Gastrocnemius medialis (tissue), 4 donors: Measurements from ENCODE around the gene FOXP2.

Source experiments
- POLR2A ChIP-seq, 2 donors: fragments of 450-650 bp; IDR thresholded peaks; one replicate each; pipeline ENCODE4 v1.6.1; 2017; ENCODE audit warnings: antibody characterized with exemption in 2 of 2, mild to moderate bottlenecking in 2 of 2, moderate library complexity in 2 of 2
- TF ChIP-seq, protein P1 (sequence below), 5 experiments: fragments of 450-650 bp in 3 of 5; fragments of 200-600 bp in 2 of 5; sonication (generic) in 2 of 5; IDR thresholded peaks in 4 of 5; conservative IDR thresholded peaks in 1 of 5; 1 replicate in 4 of 5; 2 replicates in 1 of 5; pipeline ENCODE4 v1.5.1; 2016 to 2019; ENCODE audit warnings: antibody characterized with exemption in 5 of 5, mild to moderate bottlenecking in 3 of 5, moderate library complexity in 3 of 5

DNA sequence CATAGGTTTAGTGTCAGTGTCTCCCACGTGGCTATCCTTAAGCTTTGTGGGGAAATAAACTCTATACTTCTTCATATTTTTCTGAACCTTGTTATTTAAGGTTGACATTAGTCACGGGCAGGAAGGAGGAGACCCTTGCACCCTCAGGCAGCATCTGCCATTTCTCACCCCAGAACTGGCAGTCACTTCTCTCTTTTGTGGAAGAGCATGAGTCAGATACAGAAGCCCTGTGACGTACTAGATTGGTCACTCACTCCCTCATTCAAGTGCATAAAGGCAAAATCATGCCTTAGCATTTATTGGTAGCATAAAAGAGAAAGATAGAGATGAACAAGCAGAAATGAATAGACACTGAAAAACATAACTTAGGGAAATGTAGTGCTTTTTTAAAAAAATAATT is 301.3 kb downstream of the FOXP2 start:
- TF ChIP-seq, protein P1, sequence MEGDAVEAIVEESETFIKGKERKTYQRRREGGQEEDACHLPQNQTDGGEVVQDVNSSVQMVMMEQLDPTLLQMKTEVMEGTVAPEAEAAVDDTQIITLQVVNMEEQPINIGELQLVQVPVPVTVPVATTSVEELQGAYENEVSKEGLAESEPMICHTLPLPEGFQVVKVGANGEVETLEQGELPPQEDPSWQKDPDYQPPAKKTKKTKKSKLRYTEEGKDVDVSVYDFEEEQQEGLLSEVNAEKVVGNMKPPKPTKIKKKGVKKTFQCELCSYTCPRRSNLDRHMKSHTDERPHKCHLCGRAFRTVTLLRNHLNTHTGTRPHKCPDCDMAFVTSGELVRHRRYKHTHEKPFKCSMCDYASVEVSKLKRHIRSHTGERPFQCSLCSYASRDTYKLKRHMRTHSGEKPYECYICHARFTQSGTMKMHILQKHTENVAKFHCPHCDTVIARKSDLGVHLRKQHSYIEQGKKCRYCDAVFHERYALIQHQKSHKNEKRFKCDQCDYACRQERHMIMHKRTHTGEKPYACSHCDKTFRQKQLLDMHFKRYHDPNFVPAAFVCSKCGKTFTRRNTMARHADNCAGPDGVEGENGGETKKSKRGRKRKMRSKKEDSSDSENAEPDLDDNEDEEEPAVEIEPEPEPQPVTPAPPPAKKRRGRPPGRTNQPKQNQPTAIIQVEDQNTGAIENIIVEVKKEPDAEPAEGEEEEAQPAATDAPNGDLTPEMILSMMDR (IDR thresholded peaks at IDR 0.05 in 4 of 5, conservative IDR thresholded peaks at IDR 0.05 in 1 of 5): no peak
- TF ChIP-seq POLR2A (IDR thresholded peaks at IDR 0.05): no peak
